NK-92 (cell line): Measurements from ENCODE around the gene COL28A1.

Source experiments
- DNase-seq: peaks from one replicate; lab custom pipeline; 2025; ENCODE audit not compliant: unreplicated experiment; lab: John Stamatoyannopoulos, UW

Gene COL28A1

GRCh38 chr7:7344583-7344982 is 191.1 kb downstream of the COL28A1 start:
- DNase-seq: no peak

- no peak for DNase-seq
These were observed 199.8 kb downstream of the COL28A1 start for GRCh38 chr7:7335909-7336308.

- DNase-seq: no peak
These were observed 200.5 kb downstream of the COL28A1 start for GRCh38 chr7:7335215-7335614.

- no peak for DNase-seq
These were observed 202.1 kb downstream of the COL28A1 start for GRCh38 chr7:7333610-7334009.

- no peak for DNase-seq
These were observed 204.2 kb downstream of the COL28A1 start for GRCh38 chr7:7331523-7331922.

GRCh38 chr7:7330997-7331396 is 204.7 kb downstream of the COL28A1 start:
- DNase-seq: no peak

GRCh38 chr7:7329326-7329725 is 206.3 kb downstream of the COL28A1 start:
- no peak for DNase-seq

GRCh38 chr7:7327423-7327822 is 208.2 kb downstream of the COL28A1 start:
- no peak for DNase-seq

- no peak for DNase-seq
These were observed 211.0 kb downstream of the COL28A1 start for GRCh38 chr7:7324698-7325097.

GRCh38 chr7:7323921-7324320 is 211.8 kb downstream of the COL28A1 start:
- no peak for DNase-seq

- no peak for DNase-seq
These were observed 212.3 kb downstream of the COL28A1 start for GRCh38 chr7:7323352-7323751.

GRCh38 chr7:7321681-7322080 is 214.0 kb downstream of the COL28A1 start:
- DNase-seq: no peak

- DNase-seq: no peak
These were observed 217.1 kb downstream of the COL28A1 start for GRCh38 chr7:7318601-7319000.

GRCh38 chr7:7317850-7318249 is 217.8 kb downstream of the COL28A1 start:
- no peak for DNase-seq

GRCh38 chr7:7315851-7316250 is 219.8 kb downstream of the COL28A1 start:
- no peak for DNase-seq

GRCh38 chr7:7312323-7312722 is 223.3 kb downstream of the COL28A1 start:
- no peak for DNase-seq

- DNase-seq: no peak
These were observed 224.7 kb downstream of the COL28A1 start for GRCh38 chr7:7311001-7311400.

- DNase-seq: no peak
These were observed 226.5 kb downstream of the COL28A1 start for GRCh38 chr7:7309203-7309602.
